ENCODE data around the gene AEN. TPM values are rescaled to one million over a fixed set of nuclear protein-coding genes. Genes with fewer than 3 reads are reported as not detected.

Gene AEN
- polyA plus RNA-seq, 1 experiment, result 45.5 TPM

DNA sequence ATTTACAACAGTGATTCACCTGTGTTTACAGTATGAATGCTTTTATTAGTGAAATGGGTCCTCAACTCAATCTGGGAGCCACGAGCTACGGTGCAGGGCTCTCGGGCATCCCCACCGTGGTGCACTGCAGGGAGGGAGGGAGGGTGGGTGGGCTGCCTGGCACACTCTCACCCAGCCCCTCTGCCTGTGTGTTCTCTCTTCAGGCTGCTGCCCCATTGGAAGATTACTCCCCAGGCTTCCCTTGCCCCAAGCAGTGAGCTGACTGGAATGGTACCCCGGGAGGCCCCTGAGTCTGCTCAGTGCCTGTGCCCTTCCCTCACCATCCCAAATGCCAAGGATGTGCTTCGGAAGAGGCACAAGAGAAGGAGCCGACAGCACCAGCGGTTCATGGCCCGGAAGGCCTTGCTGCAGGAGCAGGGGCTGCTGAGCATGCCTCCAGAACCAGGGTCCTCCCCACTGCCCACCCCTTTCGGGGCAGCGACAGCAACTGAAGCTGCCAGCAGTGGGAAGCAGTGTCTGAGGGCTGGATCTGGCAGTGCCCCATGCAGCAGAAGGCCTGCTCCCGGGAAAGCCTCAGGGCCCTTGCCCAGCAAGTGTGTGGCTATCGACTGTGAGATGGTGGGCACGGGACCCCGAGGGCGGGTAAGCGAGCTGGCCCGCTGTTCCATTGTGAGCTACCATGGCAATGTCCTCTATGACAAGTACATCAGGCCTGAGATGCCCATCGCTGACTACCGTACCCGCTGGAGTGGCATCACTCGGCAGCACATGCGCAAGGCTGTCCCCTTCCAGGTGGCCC is 5.0 kb downstream of the AEN start:
- H3K4me3 ChIP-seq (ENCODE audit: low read depth, low read length), result no peak overlapping the region
- ChIA-PET CTCF (interaction anchor here (0.8 to 3.2 kb wide), 3 partner anchors 10 to 208 kb away, joined by 3 to 21 read pairs (median 13); partner anchors contain the start of gene ISG20), POLR2A (interaction anchor here (0.5 kb wide), 1 partner anchor 15 kb away, joined by 4 read pairs; no protein-coding TSS in a partner anchor)
- DNase-seq (ENCODE audit: low read depth), result no peak
- TF ChIP-seq, protein P1, sequence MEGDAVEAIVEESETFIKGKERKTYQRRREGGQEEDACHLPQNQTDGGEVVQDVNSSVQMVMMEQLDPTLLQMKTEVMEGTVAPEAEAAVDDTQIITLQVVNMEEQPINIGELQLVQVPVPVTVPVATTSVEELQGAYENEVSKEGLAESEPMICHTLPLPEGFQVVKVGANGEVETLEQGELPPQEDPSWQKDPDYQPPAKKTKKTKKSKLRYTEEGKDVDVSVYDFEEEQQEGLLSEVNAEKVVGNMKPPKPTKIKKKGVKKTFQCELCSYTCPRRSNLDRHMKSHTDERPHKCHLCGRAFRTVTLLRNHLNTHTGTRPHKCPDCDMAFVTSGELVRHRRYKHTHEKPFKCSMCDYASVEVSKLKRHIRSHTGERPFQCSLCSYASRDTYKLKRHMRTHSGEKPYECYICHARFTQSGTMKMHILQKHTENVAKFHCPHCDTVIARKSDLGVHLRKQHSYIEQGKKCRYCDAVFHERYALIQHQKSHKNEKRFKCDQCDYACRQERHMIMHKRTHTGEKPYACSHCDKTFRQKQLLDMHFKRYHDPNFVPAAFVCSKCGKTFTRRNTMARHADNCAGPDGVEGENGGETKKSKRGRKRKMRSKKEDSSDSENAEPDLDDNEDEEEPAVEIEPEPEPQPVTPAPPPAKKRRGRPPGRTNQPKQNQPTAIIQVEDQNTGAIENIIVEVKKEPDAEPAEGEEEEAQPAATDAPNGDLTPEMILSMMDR (IDR thresholded peaks at IDR 0.05; ENCODE audit: insufficient read depth, low read depth, low read length), result no peak
- no peaks in the 10 kb centered on the region for H3K27me3 ChIP-seq (ENCODE audit: control insufficient read depth, insufficient read depth, low read length)
- peaks cover 37% of the 10 kb centered on the region for H3K36me3 ChIP-seq (ENCODE audit: control insufficient read depth, insufficient read depth, low read length)

DNA sequence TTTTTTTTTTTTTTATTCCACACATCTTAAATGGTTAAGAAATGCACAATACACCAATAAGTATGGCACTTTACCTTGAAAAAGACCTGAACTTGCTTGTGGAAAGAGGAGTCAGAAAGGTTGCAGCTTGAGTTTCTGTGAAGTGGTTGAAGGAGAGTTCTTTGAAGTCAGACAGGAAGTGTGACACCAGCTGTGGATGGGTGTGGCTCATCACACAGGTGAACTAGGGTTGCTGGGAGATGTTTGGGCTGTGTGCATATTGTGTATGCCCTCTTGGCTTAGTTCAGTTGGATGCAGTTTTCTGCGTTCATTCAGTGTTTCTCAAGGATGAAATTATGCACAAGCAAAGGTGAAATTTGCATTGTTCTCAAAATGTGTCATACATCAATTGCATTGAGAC is 6.3 kb downstream of the AEN start:
- no peak for DNase-seq (ENCODE audit: low read depth)
- Histone ChIP-seq H3K36me3 (ENCODE audit: control insufficient read depth, insufficient read depth, low read length) (peaks cover 41% of the 10 kb centered on the region), H3K4me3 (ENCODE audit: low read depth, low read length) (no peak overlapping the region), H3K27me3 (ENCODE audit: control insufficient read depth, insufficient read depth, low read length) (no peaks in the 10 kb centered on the region)
- ChIA-PET POLR2A (no interaction called here), CTCF (interaction anchor here (0.8 kb wide), 1 partner anchor 9 kb away, joined by 3 read pairs; no protein-coding TSS in a partner anchor)
- TF ChIP-seq, protein P1 (IDR thresholded peaks at IDR 0.05; ENCODE audit: insufficient read depth, low read depth, low read length), result no peak

DNA sequence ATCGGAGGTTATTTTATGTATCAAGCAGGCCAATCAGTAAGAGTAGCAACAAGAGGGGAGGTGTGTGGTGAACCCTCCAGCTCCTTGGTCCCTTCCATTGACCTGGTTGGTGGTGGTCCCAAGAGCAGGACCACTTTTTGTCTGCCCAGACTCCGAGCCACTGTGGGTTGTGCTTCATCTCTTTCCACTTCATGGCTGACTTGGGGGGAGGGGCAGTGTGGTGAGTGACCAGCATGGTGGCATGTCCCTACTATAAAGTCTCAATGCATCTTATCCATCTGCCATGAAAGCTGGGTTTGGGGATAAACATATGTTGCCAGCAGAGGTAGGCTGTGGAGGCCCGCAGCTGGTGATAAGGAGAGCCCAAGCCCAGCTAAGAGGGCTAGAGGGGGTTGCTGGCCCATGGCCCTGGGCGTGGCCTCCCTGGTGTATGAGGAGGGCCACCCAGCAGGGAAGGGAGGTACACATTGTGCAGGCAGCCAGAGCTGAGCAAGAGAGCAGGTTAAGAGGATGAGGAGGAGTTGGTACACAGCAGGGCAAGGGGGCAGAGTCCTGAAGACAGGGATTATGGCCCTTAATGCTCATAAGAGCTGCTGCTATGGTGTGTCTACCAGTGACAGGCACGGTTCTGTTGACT is 7.0 kb downstream of the AEN start:
- ChIA-PET CTCF (interaction anchor here (1.2 kb wide), 1 partner anchor 11 kb away, joined by 4 read pairs; the partner anchor contains the start of gene ISG20), POLR2A (no interaction called here)
- DNase-seq (ENCODE audit: low read depth), result no peak
- no peaks in the 10 kb centered on the region for H3K27me3 ChIP-seq (ENCODE audit: control insufficient read depth, insufficient read depth, low read length)
- H3K36me3 ChIP-seq (ENCODE audit: control insufficient read depth, insufficient read depth, low read length), result peaks cover 41% of the 10 kb centered on the region
- H3K4me3 ChIP-seq (ENCODE audit: low read depth, low read length), result no peak overlapping the region
- TF ChIP-seq, protein P1 (IDR thresholded peaks at IDR 0.05; ENCODE audit: insufficient read depth, low read depth, low read length), result no peak

DNA sequence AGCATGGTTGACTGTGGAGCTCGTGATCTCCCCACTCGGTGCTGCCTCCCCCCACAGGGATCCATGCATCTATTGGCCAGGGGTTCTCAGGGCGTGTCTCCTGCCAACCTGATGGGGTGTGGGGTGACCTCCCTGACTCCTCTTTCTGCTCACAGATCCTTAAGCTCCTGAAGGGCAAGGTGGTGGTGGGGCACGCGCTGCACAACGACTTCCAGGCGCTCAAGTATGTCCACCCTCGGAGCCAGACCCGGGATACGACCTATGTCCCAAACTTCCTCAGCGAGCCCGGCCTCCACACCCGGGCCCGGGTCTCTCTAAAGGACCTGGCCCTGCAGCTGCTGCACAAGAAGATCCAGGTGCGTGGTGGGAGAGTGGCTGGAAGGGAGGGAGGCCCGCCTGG is 7.9 kb downstream of the AEN start:
- ChIA-PET CTCF (interaction anchor here (1.0 to 1.2 kb wide), 2 partner anchors 10 to 28 kb away, joined by 3 to 4 read pairs; partner anchors contain the start of gene ISG20), POLR2A (no interaction called here)
- no peak for DNase-seq (ENCODE audit: low read depth)
- H3K36me3 ChIP-seq (ENCODE audit: control insufficient read depth, insufficient read depth, low read length), result peaks cover 41% of the 10 kb centered on the region
- TF ChIP-seq, protein P1 (IDR thresholded peaks at IDR 0.05; ENCODE audit: insufficient read depth, low read depth, low read length), result no peak
- no peaks in the 10 kb centered on the region for H3K27me3 ChIP-seq (ENCODE audit: control insufficient read depth, insufficient read depth, low read length)
- H3K4me3 ChIP-seq (ENCODE audit: low read depth, low read length), result no peak overlapping the region

DNA sequence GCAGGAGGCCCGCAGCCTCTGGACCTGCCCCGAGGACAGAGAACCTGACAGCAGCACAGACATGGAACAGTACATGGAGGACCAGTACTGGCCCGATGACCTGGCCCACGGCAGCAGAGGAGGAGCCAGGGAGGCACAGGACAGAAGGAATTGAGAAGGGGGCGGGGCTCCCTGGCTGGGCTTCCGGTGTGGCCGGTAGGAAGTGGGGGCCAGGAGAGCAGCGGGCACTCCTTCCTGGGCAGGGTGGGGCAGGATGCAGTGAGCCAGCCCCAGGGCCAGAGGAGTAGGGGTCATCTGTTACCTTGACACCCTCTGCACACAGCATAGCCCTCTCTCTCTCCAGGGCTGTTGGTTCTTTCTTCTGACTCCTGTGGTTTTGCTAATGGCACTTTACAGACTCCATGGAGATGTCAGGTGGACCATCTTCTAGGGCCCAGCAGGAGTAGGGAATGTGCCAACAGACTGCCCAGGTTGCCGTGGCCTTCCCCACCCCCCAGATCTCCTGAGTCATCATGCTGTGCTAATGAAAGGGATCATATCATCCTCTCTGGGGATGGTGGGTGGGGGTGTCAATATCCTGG is 9.1 kb downstream of the AEN start:
- H3K36me3 ChIP-seq (ENCODE audit: control insufficient read depth, insufficient read depth, low read length), result peaks cover 41% of the 10 kb centered on the region
- DNase-seq (ENCODE audit: low read depth), result no peak
- ChIA-PET CTCF (interaction anchor here (0.7 to 1.0 kb wide), 3 partner anchors 15 to 26 kb away, joined by 3 read pairs; no protein-coding TSS in a partner anchor), POLR2A (no interaction called here)
- H3K27me3 ChIP-seq (ENCODE audit: control insufficient read depth, insufficient read depth, low read length), result no peaks in the 10 kb centered on the region
- H3K4me3 ChIP-seq (ENCODE audit: low read depth, low read length), result no peak overlapping the region
- TF ChIP-seq, protein P1 (IDR thresholded peaks at IDR 0.05; ENCODE audit: insufficient read depth, low read depth, low read length), result no peak

Measured in BJ (cell line).